Vagina (tissue), 2 donors: ENCODE results near the gene SCN5A. TPM values are rescaled to one million over a fixed set of nuclear protein-coding genes. Genes with fewer than 3 reads are reported as not detected.

ENCODE experiments used
- DNase-seq, 2 donors: peaks; one replicate each; pipeline ENCODE4 v3.0.0-alpha.2; 2017; ENCODE audit errors: extremely low spot score in 2 of 2
- H3K27ac ChIP-seq: fragments of 200-600 bp; sonication (generic); one replicate; pipeline ENCODE4 v1.5.1; 2019
- H3K27me3 ChIP-seq: fragments of 200-600 bp; sonication (generic); one replicate; pipeline ENCODE4 v1.5.1; 2019
- H3K36me3 ChIP-seq, 2 donors: fragments of 200-600 bp; sonication (generic); one replicate each; pipeline ENCODE4 v1.5.1; 2017 to 2019
- H3K4me1 ChIP-seq: fragments of 200-600 bp; sonication (generic); one replicate; pipeline ENCODE4 v1.5.1; 2019
- H3K4me3 ChIP-seq, 2 donors: fragments of 200-600 bp; sonication (generic); 1 replicate in 1 of 2; 2 replicates in 1 of 2; pipeline ENCODE4 v1.5.1; 2016 to 2019
- H3K9me3 ChIP-seq: fragments of 200-600 bp; sonication (generic); one replicate; pipeline ENCODE4 v1.5.1; 2019
- POLR2A ChIP-seq, 2 donors: fragments of 450-650 bp; IDR thresholded peaks; one replicate each; pipeline ENCODE4 v1.6.1; 2017; ENCODE audit warnings: antibody characterized with exemption in 2 of 2, mild to moderate bottlenecking in 2 of 2, moderate library complexity in 2 of 2
- POLR2AphosphoS5 ChIP-seq, 2 donors: sonication (generic); formaldehyde crosslinking; IDR thresholded peaks; one replicate each; pipeline ENCODE4 v1.9.0; 2017; ENCODE audit warnings: antibody characterized with exemption in 2 of 2, mild to moderate bottlenecking in 2 of 2, low read depth in 1 of 2; ENCODE audit not compliant: insufficient read depth in 1 of 2
- intact Hi-C: fragments of 100-400 bp; cut with DNase I; formaldehyde crosslinking; loops from one replicate; pipeline ENCODE4 v1.15.1; 2023
- total RNA-seq: library from RNA; depleted of rRNA; stranded (reverse); fragments of >200 nt; gene quantifications from one replicate; pipeline ENCODE4 v1.2.3, GENCODE V29; 2016
- TF ChIP-seq, protein P1 (sequence below), 3 experiments: fragments of 450-650 bp in 2 of 3; fragments of 200-600 bp in 1 of 3; sonication (generic) in 1 of 3; IDR thresholded peaks; one replicate each; pipeline ENCODE4 v1.5.1; 2017 to 2019; ENCODE audit warnings: antibody characterized with exemption in 3 of 3, mild to moderate bottlenecking in 2 of 3, moderate library complexity in 2 of 3

SCN5A gene
- total RNA-seq, 1 donor from 2014 or later = 9.3 TPM

- H3K4me1 ChIP-seq = peaks cover 8% of the 10 kb centered on the region
- H3K36me3 ChIP-seq = no peaks in the 10 kb centered on the region
- peak in 1 of 2 donors; percentile 81 for DNase-seq
- H3K27ac ChIP-seq = no peak overlapping the region
- H3K27me3 ChIP-seq = no peaks in the 10 kb centered on the region
- intact Hi-C loops = loop anchor here (10.0 kb wide), 1 partner anchor 116 kb away; no protein-coding TSS in a partner anchor
- H3K4me3 ChIP-seq = no peak overlapping the region
- H3K9me3 ChIP-seq = no peaks in the 10 kb centered on the region
- TF ChIP-seq POLR2AphosphoS5 (IDR thresholded peaks at IDR 0.05; ENCODE audit: insufficient read depth in 1 of 2, low read depth in 1 of 2) (no peak), POLR2A (IDR thresholded peaks at IDR 0.05) (no peak)
- TF ChIP-seq, protein P1, sequence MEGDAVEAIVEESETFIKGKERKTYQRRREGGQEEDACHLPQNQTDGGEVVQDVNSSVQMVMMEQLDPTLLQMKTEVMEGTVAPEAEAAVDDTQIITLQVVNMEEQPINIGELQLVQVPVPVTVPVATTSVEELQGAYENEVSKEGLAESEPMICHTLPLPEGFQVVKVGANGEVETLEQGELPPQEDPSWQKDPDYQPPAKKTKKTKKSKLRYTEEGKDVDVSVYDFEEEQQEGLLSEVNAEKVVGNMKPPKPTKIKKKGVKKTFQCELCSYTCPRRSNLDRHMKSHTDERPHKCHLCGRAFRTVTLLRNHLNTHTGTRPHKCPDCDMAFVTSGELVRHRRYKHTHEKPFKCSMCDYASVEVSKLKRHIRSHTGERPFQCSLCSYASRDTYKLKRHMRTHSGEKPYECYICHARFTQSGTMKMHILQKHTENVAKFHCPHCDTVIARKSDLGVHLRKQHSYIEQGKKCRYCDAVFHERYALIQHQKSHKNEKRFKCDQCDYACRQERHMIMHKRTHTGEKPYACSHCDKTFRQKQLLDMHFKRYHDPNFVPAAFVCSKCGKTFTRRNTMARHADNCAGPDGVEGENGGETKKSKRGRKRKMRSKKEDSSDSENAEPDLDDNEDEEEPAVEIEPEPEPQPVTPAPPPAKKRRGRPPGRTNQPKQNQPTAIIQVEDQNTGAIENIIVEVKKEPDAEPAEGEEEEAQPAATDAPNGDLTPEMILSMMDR (IDR thresholded peaks at IDR 0.05) = no peak
These were observed 110.6 kb downstream of the SCN5A start for GRCh38 chr3:38538773-38539353.

DNA sequence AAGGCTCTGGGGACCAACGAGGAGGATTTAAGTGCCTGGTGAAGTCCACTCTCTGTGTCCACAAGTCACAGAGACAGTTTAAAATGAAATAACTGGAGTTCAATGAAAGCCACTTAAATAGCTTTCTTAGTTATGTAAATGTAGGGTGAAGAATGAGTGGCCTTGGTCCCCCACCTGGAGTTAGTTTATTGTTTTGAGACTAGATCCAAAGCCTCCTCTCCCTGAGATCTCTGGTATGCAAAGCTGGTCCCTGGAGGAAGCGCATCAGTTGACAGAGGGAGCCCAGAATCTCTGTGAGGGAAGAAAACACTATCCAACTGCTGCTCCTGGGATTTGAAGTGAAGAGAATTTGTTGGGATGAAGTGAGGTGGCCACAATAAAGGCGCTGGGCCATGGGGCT is 112.8 kb downstream of the SCN5A start:
- no peak for DNase-seq
- intact Hi-C loops = loop anchor here (10.0 kb wide), 1 partner anchor 118 kb away; no protein-coding TSS in a partner anchor
- H3K36me3 ChIP-seq = no peaks in the 10 kb centered on the region

DNA sequence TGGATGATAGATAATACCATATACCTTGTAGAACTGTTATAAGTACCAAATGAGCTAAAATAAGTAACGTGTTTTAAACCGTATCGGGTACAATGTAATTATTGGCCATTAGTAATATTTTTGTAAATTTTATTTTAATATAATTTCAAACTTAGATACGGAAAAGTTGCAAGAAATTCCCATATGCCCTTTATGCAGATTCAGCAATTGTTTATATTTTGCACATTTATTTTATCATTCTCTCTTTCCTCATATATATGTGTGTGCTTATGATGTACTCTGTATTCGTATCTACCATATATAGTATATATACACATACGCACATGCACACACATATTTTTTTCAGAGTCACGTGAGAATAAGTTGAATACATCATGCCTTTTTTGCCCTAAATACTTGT is 114.9 kb downstream of the SCN5A start:
- no peak overlapping the region for H3K27ac ChIP-seq

More for the DNA sequence above, 112.8 kb downstream of the SCN5A start:
- TF ChIP-seq POLR2A (IDR thresholded peaks at IDR 0.05) (no peak), POLR2AphosphoS5 (IDR thresholded peaks at IDR 0.05; ENCODE audit: insufficient read depth in 1 of 2, low read depth in 1 of 2) (no peak)
- TF ChIP-seq, protein P1 (IDR thresholded peaks at IDR 0.05) = no peak
- Histone ChIP-seq H3K9me3 (no peaks in the 10 kb centered on the region), H3K27ac (no peak overlapping the region), H3K4me1 (peaks cover 1% of the 10 kb centered on the region), H3K4me3 (no peak overlapping the region), H3K27me3 (no peaks in the 10 kb centered on the region)

DNA sequence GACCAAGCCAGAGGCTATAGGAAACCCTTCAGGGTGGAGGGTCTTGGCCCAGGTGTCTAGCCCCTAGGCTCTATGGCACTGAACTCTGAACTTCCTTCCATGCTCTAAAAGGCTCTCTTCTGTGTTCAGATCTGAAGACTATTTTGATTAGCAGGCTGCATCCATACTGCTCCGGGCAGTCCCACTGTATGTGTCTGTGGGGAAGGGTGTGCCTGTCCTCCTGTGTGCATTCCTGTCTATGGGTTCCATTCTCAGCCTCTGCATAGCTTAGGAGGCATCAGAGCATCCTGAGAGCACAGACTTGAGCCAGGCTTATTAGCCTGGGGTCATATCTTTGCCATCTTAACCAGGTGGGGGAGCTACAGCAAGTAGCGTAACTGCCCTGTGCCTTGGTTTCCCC is 115.3 kb downstream of the SCN5A start:
- TF ChIP-seq POLR2A (IDR thresholded peaks at IDR 0.05) (no peak), POLR2AphosphoS5 (IDR thresholded peaks at IDR 0.05; ENCODE audit: insufficient read depth in 1 of 2, low read depth in 1 of 2) (no peak)
- TF ChIP-seq, protein P1 (IDR thresholded peaks at IDR 0.05) = no peak
- intact Hi-C loops = loop anchor here (10.0 kb wide), 1 partner anchor 121 kb away; no protein-coding TSS in a partner anchor
- H3K36me3 ChIP-seq = no peaks in the 10 kb centered on the region
- no peak overlapping the region for H3K4me3 ChIP-seq
- no peaks in the 10 kb centered on the region for H3K27me3 ChIP-seq
- no peak overlapping the region for H3K27ac ChIP-seq
- H3K9me3 ChIP-seq = no peaks in the 10 kb centered on the region
- DNase-seq = peak in 1 of 2 donors; percentile 80
- no peaks in the 10 kb centered on the region for H3K4me1 ChIP-seq

More for the DNA sequence above, 114.9 kb downstream of the SCN5A start:
- Histone ChIP-seq H3K9me3 (no peaks in the 10 kb centered on the region), H3K36me3 (no peaks in the 10 kb centered on the region), H3K4me3 (no peak overlapping the region), H3K4me1 (no peaks in the 10 kb centered on the region), H3K27me3 (no peaks in the 10 kb centered on the region)
- no peak for DNase-seq
- TF ChIP-seq, protein P1 (IDR thresholded peaks at IDR 0.05) = no peak
- TF ChIP-seq POLR2A (IDR thresholded peaks at IDR 0.05) = no peak
- TF ChIP-seq POLR2AphosphoS5 (IDR thresholded peaks at IDR 0.05; ENCODE audit: insufficient read depth in 1 of 2, low read depth in 1 of 2) = no peak
- intact Hi-C loops = loop anchor here (10.0 kb wide), 1 partner anchor 120 kb away; no protein-coding TSS in a partner anchor
